HG03565 (cell line): ENCODE data around the gene SLC66A2.

Experiments
- ATAC-seq: cut with Tn5 transposase; IDR thresholded peaks from one replicate; pipeline ENCODE4 v1.9.1; 2021; ENCODE audit warnings: mild to moderate bottlenecking, moderate library complexity; ENCODE audit not compliant: unreplicated experiment

Gene SLC66A2

GRCh38 chr18:79921984-79922965 is 29.2 kb downstream of the SLC66A2 start:
- no peak for ATAC-seq

GRCh38 chr18:79919089-79919488 is 32.4 kb downstream of the SLC66A2 start:
- no peak for ATAC-seq

GRCh38 chr18:79918615-79919011 is 32.8 kb downstream of the SLC66A2 start:
- ATAC-seq, result no peak

DNA sequence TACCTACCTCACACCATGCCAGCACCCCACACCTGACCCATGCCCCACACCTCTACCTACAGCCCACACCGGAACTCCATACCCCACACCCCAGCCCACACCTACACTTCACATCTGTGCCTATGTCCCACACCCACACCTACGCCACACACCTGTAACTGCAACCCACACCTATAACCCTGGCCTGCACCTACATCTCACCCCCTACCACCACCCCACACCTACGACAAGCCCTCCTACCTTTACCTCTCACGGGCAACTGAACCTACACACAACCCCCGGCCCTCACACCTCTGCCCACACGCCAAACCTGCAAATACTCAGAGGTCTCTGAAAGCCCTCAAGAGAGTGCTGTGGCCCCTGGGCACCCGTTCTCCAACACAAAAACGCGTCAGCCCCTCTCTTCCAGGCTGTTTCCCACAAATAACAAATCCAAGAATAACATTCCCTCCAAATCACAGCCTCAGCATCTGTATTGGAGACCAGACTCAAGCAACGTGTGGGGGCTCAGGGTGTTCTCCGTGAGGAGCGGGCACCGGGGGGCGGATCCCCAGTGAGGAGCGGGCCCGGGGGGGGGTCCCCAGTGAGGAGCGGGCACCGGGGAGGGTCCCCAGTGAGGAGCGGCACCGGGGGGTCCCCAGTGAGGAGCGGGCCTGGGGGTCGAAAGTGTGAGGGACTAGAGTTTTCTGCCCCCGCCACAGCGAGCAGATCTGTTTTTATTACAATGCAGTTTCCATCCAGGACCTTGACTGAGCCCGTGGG is 33.4 kb downstream of the SLC66A2 start:
- ATAC-seq, result no peak

- ATAC-seq, result no peak
Observed at GRCh38 chr18:79917169-79917852, 34.1 kb downstream of the SLC66A2 start.

DNA sequence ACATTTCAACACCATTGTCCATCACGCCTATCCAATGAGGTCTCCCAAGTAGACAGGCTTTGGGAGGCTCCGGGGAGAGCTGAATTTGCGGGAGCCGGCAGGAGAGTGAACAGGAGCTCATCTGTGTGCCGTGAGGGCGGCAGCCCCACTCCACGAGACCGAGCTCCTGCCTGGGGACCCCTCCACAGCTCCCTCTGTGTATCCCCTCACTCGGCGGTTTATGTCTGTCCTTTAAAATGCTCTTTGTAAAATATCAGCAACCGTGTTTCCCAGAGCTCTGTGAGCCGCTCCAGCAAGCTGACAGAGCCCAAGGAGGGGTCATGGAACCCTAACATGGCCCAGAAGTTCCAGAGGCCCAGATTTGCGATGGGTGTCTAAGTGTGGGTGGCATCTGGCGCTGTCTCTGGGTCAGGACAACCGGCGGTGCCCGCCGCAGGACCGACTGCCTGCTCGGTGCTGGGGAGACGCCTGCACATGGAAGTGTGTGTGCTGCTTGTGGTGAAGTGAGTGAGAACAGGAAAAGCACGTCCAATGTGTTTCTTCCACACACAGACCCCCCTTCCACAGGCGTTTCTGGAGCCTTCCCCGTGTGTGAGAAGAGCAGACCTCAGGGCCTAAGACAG is 34.8 kb downstream of the SLC66A2 start:
- no peak for ATAC-seq

DNA sequence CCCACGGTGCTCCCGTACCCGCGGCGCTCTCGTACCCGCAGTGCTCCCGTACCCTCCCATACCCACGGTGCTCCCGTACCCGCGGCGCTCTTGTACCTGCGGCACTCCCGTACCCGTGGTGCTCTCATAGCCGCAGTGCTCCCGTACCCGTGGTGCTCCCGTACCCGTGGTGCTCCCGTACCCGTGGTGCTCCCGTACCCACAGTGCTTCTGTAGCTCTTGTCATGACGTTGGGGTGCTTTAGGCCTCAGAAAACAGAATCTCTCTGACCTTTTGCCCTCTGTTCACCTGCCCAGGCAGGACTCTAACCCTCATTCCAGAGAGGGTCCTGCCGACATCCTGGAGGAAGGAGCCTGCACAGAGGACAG is 35.3 kb downstream of the SLC66A2 start:
- ATAC-seq, result no peak

DNA sequence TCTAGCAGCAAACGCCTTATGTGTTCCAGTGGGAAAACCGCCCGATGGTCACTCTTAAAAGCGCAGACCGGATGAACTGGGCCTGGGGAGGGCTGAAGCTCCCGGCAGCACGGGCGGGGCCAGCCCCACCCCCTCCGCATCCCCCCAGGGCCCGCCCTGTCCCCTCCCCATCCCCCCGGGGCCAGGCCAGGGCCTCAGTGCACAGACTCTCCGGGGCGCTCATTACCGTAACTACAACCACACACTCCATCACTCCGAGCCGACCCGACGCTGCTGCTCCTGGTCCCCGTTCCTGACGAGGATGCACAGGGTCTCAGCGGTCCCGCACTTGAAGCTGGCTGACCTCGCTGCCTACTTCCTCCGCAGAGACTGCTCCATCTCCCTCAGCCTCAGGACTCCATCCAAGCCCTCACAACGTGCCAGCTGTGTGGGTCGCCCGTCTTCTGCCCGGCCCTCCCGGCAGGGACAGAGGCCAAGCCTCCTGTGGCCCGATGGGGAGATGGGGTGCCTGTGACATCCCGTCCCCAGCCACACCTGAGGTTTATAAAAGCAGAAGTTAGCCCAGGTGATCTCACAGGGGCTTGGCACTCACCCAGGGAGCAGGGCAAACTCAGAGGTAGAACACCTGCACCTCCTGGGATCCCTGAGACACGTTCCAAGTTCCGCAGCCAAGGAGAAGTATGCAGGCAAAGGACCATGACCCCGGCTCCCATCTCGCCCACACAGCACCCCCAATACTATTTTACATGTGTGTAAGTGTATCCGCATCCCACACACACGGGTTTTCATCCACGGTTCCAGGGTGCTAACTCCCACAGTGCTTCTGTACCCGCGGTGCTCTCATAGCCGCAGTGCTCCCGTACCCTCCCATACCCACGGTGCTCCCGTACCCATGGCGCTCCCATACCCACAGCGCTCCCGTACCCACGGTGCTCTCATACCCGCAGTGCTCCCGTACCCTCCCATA is 36.0 kb downstream of the SLC66A2 start:
- no peak for ATAC-seq

- ATAC-seq, result no peak
Observed at GRCh38 chr18:79914614-79915160, 36.8 kb downstream of the SLC66A2 start.

- no peak for ATAC-seq
Observed at GRCh38 chr18:79912994-79913831, 38.2 kb downstream of the SLC66A2 start.

- ATAC-seq, result no peak
Observed at GRCh38 chr18:79912409-79912991, 39.0 kb downstream of the SLC66A2 start.

DNA sequence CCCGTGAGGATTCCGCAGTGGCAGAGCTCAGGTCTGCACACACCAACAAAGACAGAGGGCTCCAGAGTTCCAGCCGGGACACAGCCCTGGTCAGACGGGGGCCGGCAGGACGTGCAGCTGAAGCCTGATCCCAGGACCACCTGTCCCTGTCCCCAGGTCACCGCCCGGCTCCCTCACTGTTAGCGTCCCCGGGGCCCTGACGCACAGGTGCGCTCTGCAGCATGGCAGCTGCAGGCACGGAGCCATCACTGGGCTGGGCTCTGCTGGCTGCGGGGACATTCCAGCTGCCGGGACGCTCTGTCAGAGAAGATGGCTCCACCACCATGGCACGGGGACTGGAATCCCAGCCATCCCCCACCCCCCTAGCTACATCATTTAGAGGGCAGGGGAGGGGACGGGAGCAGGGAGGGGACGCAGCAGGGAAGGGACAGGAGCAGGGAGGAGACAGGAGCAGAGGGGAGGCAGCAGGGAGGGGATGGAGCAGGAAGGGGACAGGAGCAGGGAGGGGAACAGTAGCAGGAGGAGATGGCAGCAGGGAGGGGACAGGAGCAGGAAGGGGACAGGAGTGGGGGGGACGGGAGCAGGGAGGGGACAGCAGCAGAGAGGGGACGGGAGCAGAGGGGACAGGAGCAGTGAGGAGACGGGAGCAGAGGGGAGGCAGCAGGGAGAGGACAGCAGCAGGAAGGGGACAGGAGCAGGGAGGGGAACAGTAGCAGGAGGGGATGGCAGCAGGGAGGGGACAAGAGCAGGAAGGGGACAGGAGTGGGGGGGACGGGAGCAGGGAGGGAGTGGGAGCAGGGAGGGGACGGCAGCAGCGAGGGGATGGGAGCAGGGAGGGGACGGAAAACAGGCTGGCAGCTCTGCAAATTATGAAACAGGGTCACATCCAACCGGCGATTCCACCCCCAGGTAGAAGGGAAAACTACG is 39.8 kb downstream of the SLC66A2 start:
- ATAC-seq, result no peak

GRCh38 chr18:79910563-79911343 is 40.7 kb downstream of the SLC66A2 start:
- no peak for ATAC-seq

GRCh38 chr18:79906706-79907105 is 44.7 kb downstream of the SLC66A2 start:
- ATAC-seq, result no peak

- ATAC-seq, result no peak
Observed at GRCh38 chr18:79905993-79906392, 45.5 kb downstream of the SLC66A2 start.

DNA sequence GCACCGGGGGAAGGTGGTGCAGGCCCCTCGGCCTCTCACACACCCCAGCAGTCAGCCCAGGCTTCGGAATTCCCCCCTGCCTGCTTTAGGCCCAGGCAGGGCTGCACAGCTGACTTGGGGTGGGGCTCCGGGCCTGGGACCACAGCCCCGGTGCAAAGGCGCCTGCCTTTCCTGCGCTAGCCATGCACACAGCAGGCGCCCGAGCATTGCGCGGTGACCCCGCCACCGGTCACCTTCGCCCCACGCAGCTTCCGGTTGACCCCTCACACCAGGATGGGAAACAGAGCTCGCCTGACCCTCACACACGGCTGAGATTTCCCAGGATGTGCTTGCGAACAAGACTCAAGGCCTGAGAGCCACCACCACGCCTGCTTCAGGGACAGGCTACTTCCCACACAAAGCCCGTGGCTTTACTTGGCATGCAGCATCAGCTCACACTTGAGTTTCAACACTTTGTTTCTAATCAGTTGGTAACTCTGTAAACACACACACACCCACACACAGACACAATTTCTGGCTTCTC is 46.0 kb downstream of the SLC66A2 start:
- no peak for ATAC-seq
